NT2/D1 (cell line): ENCODE measurements around the gene SELPLG.

Experiments
- SUZ12 ChIP-seq: IDR thresholded peaks from 2 replicates; pipeline ENCODE4 v1.6.1; 2011; ENCODE audit not compliant: insufficient read length, insufficient read depth; ENCODE audit errors: extremely low read depth
- YY1 ChIP-seq: IDR thresholded peaks from 2 replicates; pipeline ENCODE4 v1.6.1; 2011; ENCODE audit not compliant: insufficient read length, insufficient read depth
- ZNF274 ChIP-seq: IDR thresholded peaks from 2 replicates; pipeline ENCODE4 v1.6.1; 2011; ENCODE audit warnings: mild to moderate bottlenecking, low read depth, low read length

GRCh38 chr12:108646600-108647579 is 13.2 kb upstream of the SELPLG start:
- TF ChIP-seq YY1: no peak
- TF ChIP-seq ZNF274: no peak
- TF ChIP-seq SUZ12: no peak
